Astrocyte (in vitro differentiated cells and primary cell): ENCODE measurements around the gene THRAP3. TPM values are rescaled to one million over a fixed set of nuclear protein-coding genes. Genes with fewer than 3 reads are reported as not detected.

Source experiments
- DNase-seq: peaks from one replicate; pipeline ENCODE4 v3.0.0-alpha.2; 2010; ENCODE audit warnings: low read depth
- FAIRE-seq: peaks from 2 replicates; lab custom pipeline; 2011; peaks lifted over from hg19 to GRCh38; lab: Jason Lieb, UNC
- H2AFZ ChIP-seq: 2 replicates; pipeline ENCODE4 v1.6.0; 2012; ENCODE audit warnings: low read depth, low read length, inconsistent platforms
- H3K27ac ChIP-seq: 2 replicates; pipeline ENCODE4 v1.5.1; 2011; ENCODE audit warnings: low read depth, low read length, inconsistent platforms
- H3K27me3 ChIP-seq: 2 replicates; pipeline ENCODE4 v1.6.0; 2011; ENCODE audit warnings: low read length, inconsistent platforms; ENCODE audit not compliant: insufficient read depth
- H3K36me3 ChIP-seq: 2 replicates; pipeline ENCODE4 v1.5.1; 2011; ENCODE audit warnings: low read length, inconsistent platforms; ENCODE audit not compliant: insufficient read depth
- H3K4me1 ChIP-seq: 2 replicates; pipeline ENCODE4 v1.5.1; 2011; ENCODE audit warnings: low read length, inconsistent platforms; ENCODE audit not compliant: insufficient read depth
- H3K4me2 ChIP-seq: 2 replicates; pipeline ENCODE4 v1.6.0; 2012; ENCODE audit warnings: low read length, inconsistent platforms
- H3K4me3 ChIP-seq: 2 replicates; pipeline ENCODE4 v1.5.1; 2011; ENCODE audit warnings: low read depth, mild to moderate bottlenecking, low read length, inconsistent platforms; ENCODE audit not compliant: insufficient read depth
- H3K79me2 ChIP-seq: 2 replicates; pipeline ENCODE4 v1.6.0; 2012; ENCODE audit warnings: mild to moderate bottlenecking, low read length, inconsistent platforms; ENCODE audit not compliant: insufficient read depth
- H3K9ac ChIP-seq: 2 replicates; pipeline ENCODE4 v1.6.0; 2012; ENCODE audit warnings: mild to moderate bottlenecking, low read length, inconsistent platforms
- H3K9me3 ChIP-seq: 2 replicates; pipeline ENCODE4 v1.5.1; 2012; ENCODE audit warnings: low read depth, mild to moderate bottlenecking, low read length, inconsistent platforms; ENCODE audit not compliant: insufficient read depth
- H4K20me1 ChIP-seq: 2 replicates; pipeline ENCODE4 v1.6.0; 2012; ENCODE audit warnings: low read length, inconsistent platforms; ENCODE audit not compliant: insufficient read depth
- H3K27ac Mint-ChIP-seq: one replicate; pipeline ENCODE4 v1.8.0; 2021; ENCODE audit warnings: mild to moderate bottlenecking, mixed read lengths; ENCODE audit not compliant: unreplicated experiment
- H3K27me3 Mint-ChIP-seq: one replicate; pipeline ENCODE4 v1.8.0; 2021; ENCODE audit warnings: low read depth, mixed read lengths; ENCODE audit not compliant: unreplicated experiment
- H3K36me3 Mint-ChIP-seq: one replicate; pipeline ENCODE4 v1.8.0; 2021; ENCODE audit warnings: low read depth, mixed read lengths; ENCODE audit not compliant: unreplicated experiment
- H3K4me1 Mint-ChIP-seq: one replicate; pipeline ENCODE4 v1.8.0; 2021; ENCODE audit warnings: low read depth, mixed read lengths; ENCODE audit not compliant: unreplicated experiment
- H3K4me3 Mint-ChIP-seq: one replicate; pipeline ENCODE4 v1.8.0; 2021; ENCODE audit warnings: mild to moderate bottlenecking, moderate library complexity, mixed read lengths; ENCODE audit not compliant: unreplicated experiment
- H3K9me3 Mint-ChIP-seq: one replicate; pipeline ENCODE4 v1.8.0; 2021; ENCODE audit warnings: mild to moderate bottlenecking, mixed read lengths; ENCODE audit not compliant: unreplicated experiment
- CTCF ChIP-seq: IDR thresholded peaks from 2 replicates; pipeline ENCODE4 v1.5.1; 2011; ENCODE audit warnings: low read depth, mild to moderate bottlenecking, inconsistent platforms, low read length, moderate library complexity; ENCODE audit not compliant: insufficient read depth
- EZH2 ChIP-seq: IDR thresholded peaks from 2 replicates; pipeline ENCODE4 v1.6.1; 2012; ENCODE audit warnings: mild to moderate bottlenecking, low read length, inconsistent platforms; ENCODE audit not compliant: insufficient read depth
- total RNA-seq: library from RNA; stranded (reverse); gene quantifications from 2 replicates; pipeline ENCODE4 v1.2.1, GENCODE V29; 2021

The THRAP3 gene
- total RNA-seq, 1 donor from 2014 or later: 109 TPM

- H3K9me3 Mint-ChIP-seq: no peaks in the 10 kb centered on the region
- H3K4me1 ChIP-seq: peaks cover 7% of the 10 kb centered on the region
- no peaks in the 10 kb centered on the region for H4K20me1 ChIP-seq
- H3K4me2 ChIP-seq: peak overlapping the region; percentile 9
- H3K4me3 Mint-ChIP-seq: no peak overlapping the region
- no peaks in the 10 kb centered on the region for H3K79me2 ChIP-seq
- DNase-seq: peak; percentile 52
- H3K4me3 ChIP-seq: no peak overlapping the region
- no peaks in the 10 kb centered on the region for H3K36me3 ChIP-seq
- H2AFZ ChIP-seq: no peak overlapping the region
- H3K9me3 ChIP-seq: no peaks in the 10 kb centered on the region
- TF ChIP-seq EZH2: no peak
- TF ChIP-seq CTCF: no peak
- no peaks in the 10 kb centered on the region for H3K27me3 Mint-ChIP-seq
- H3K9ac ChIP-seq: no peak overlapping the region
- peaks cover 3% of the 10 kb centered on the region for H3K36me3 Mint-ChIP-seq
- H3K27ac Mint-ChIP-seq: no peak overlapping the region
- peaks cover 10% of the 10 kb centered on the region for H3K4me1 Mint-ChIP-seq
- no peak overlapping the region for H3K27ac ChIP-seq
- H3K27me3 ChIP-seq: no peaks in the 10 kb centered on the region
- FAIRE-seq: no peak
These were observed 24.1 kb upstream of the THRAP3 start for GRCh38 chr1:36199934-36200741.

GRCh38 chr1:36203027-36203553, 21.2 kb upstream of the THRAP3 start:
- H3K4me1 Mint-ChIP-seq: peaks cover 10% of the 10 kb centered on the region
- H3K9ac ChIP-seq: peak overlapping the region; percentile 2
- TF ChIP-seq CTCF (no peak), EZH2 (no peak)
- no peaks in the 10 kb centered on the region for H3K79me2 ChIP-seq
- H3K4me1 ChIP-seq: peaks cover 7% of the 10 kb centered on the region
- H3K4me3 Mint-ChIP-seq: no peak overlapping the region
- no peak for DNase-seq
- H3K36me3 Mint-ChIP-seq: no peaks in the 10 kb centered on the region
- no peak for FAIRE-seq
- H3K9me3 ChIP-seq: no peaks in the 10 kb centered on the region
- H3K27me3 Mint-ChIP-seq: no peaks in the 10 kb centered on the region
- H3K36me3 ChIP-seq: no peaks in the 10 kb centered on the region
- H3K27ac ChIP-seq: no peak overlapping the region
- H3K9me3 Mint-ChIP-seq: no peaks in the 10 kb centered on the region
- H3K27ac Mint-ChIP-seq: peak overlapping the region; percentile 28
- H3K4me3 ChIP-seq: no peak overlapping the region
- H3K27me3 ChIP-seq: no peaks in the 10 kb centered on the region
- H4K20me1 ChIP-seq: no peaks in the 10 kb centered on the region
- no peak overlapping the region for H3K4me2 ChIP-seq
- no peak overlapping the region for H2AFZ ChIP-seq
